HepG2 (cell line): ENCODE results near the gene CLCN4. TPM values are rescaled to one million over a fixed set of nuclear protein-coding genes. Genes with fewer than 3 reads are reported as not detected.

Source experiments
- ARID2 ChIP-seq: sonication (generic); formaldehyde crosslinking; IDR thresholded peaks from 2 replicates; pipeline ENCODE4 v1.8.1; 2022; ENCODE audit warnings: mild to moderate bottlenecking, missing genetic modification reagents, borderline replicate concordance
- CSRNP1 ChIP-seq: sonication (generic); formaldehyde crosslinking; IDR thresholded peaks from 2 replicates; pipeline ENCODE4 v1.8.1; 2023; ENCODE audit warnings: mild to moderate bottlenecking, missing genetic modification reagents
- EED ChIP-seq: sonication (generic); formaldehyde crosslinking; IDR thresholded peaks from 2 replicates; pipeline ENCODE4 v1.5.0; 2020; ENCODE audit warnings: mild to moderate bottlenecking, missing genetic modification reagents
- MAF1 ChIP-seq: sonication (generic); formaldehyde crosslinking; IDR thresholded peaks from 2 replicates; pipeline ENCODE4 v1.5.0; 2020; ENCODE audit warnings: missing genetic modification reagents, borderline replicate concordance
- NR2C2 ChIP-seq: sonication (generic); formaldehyde crosslinking; IDR thresholded peaks from 2 replicates; pipeline ENCODE4 v1.4.0; 2020; ENCODE audit warnings: missing genetic modification reagents, mild to moderate bottlenecking, moderate library complexity, borderline replicate concordance
- PCBP1 ChIP-seq: fragments of 200-400 bp; formaldehyde crosslinking; IDR thresholded peaks from 2 replicates; pipeline ENCODE4 v1.6.1; 2017; ENCODE audit warnings: mild to moderate bottlenecking, low read depth, low read length, borderline replicate concordance
- RNF2 ChIP-seq: fragments of 450-650 bp; conservative IDR thresholded peaks from 2 replicates; pipeline ENCODE4 v1.6.1; 2016; ENCODE audit warnings: low read depth
- SOX6 ChIP-seq, 2 experiments: fragments of 450-650 bp in 1 of 2; sonication (generic) in 1 of 2; formaldehyde crosslinking in 1 of 2; IDR thresholded peaks; 2 replicates each; pipeline versions ENCODE4 v1.4.0 to v1.6.1; 2017 to 2020; ENCODE audit warnings: antibody characterized with exemption in 1 of 2, mild to moderate bottlenecking in 1 of 2, missing genetic modification reagents in 1 of 2
- SPEN ChIP-seq: sonication (generic); formaldehyde crosslinking; IDR thresholded peaks from 2 replicates; pipeline ENCODE4 v1.5.1; 2020; ENCODE audit warnings: low read depth, mild to moderate bottlenecking, missing genetic modification reagents
- ZBTB1 ChIP-seq: sonication (generic); formaldehyde crosslinking; IDR thresholded peaks from 2 replicates; pipeline ENCODE4 v1.4.0; 2020; ENCODE audit warnings: missing genetic modification reagents, borderline replicate concordance
- ZNF253 ChIP-seq: sonication (generic); formaldehyde crosslinking; IDR thresholded peaks from 2 replicates; pipeline ENCODE4 v1.8.0; 2022; ENCODE audit warnings: mild to moderate bottlenecking, missing genetic modification reagents, borderline replicate concordance
- ZNF33A ChIP-seq: sonication (generic); formaldehyde crosslinking; IDR thresholded peaks from 2 replicates; pipeline ENCODE4 v1.5.1; 2020; ENCODE audit warnings: missing genetic modification reagents, mild to moderate bottlenecking, moderate library complexity, borderline replicate concordance
- ZNF556 ChIP-seq: sonication (generic); formaldehyde crosslinking; IDR thresholded peaks from 2 replicates; pipeline ENCODE4 v1.4.0; 2020; ENCODE audit warnings: mild to moderate bottlenecking, missing genetic modification reagents, borderline replicate concordance
- ZNF576 ChIP-seq: sonication (generic); formaldehyde crosslinking; IDR thresholded peaks from 2 replicates; pipeline ENCODE4 v1.4.0; 2020; ENCODE audit warnings: mild to moderate bottlenecking, missing genetic modification reagents
- ZNF777 ChIP-seq: sonication (generic); formaldehyde crosslinking; IDR thresholded peaks from 2 replicates; pipeline ENCODE4 v1.4.0; 2020; ENCODE audit warnings: missing genetic modification reagents
- ZNF891 ChIP-seq: sonication (generic); formaldehyde crosslinking; IDR thresholded peaks from 2 replicates; pipeline ENCODE4 v1.5.0; 2020; ENCODE audit warnings: mild to moderate bottlenecking, missing genetic modification reagents
- polyA plus RNA-seq, 8 experiments: library from polyadenylated mRNA; depleted of rRNA in 3 of 8; stranded (reverse) in 7 of 8; unstranded in 1 of 8; fragments of >200 nt; fragmentation: Illumina TruSeq in 4 of 8; extraction: Trizol in 4 of 8; gene quantifications; 2 replicates each; pipeline versions ENCODE4 v1.2.1 to v1.2.3, GENCODE V29; 2011 to 2016; ENCODE audit warnings: low read depth in 4 of 8, missing spikeins in 1 of 8, mixed read lengths in 1 of 8; ENCODE audit not compliant: insufficient read depth in 1 of 8
- total RNA-seq, 5 experiments: library from RNA; depleted of rRNA; stranded (reverse); fragments of >200 nt; fragmentation: Illumina TruSeq; extraction: Trizol; gene quantifications; 2 replicates each; pipeline ENCODE4 v1.2.3, GENCODE V29; 2016; ENCODE audit warnings: low read depth in 1 of 5
- TF ChIP-seq, protein P1 (sequence below): sonication (generic); formaldehyde crosslinking; IDR thresholded peaks from 2 replicates; pipeline ENCODE4 v1.5.1; 2020; ENCODE audit warnings: missing genetic modification reagents, mild to moderate bottlenecking, borderline replicate concordance
- TF ChIP-seq, protein P2 (sequence below): sonication (generic); formaldehyde crosslinking; IDR thresholded peaks from 2 replicates; pipeline ENCODE4 v1.9.0; 2021; ENCODE audit warnings: missing genetic modification reagents, mild to moderate bottlenecking, borderline replicate concordance
- TF ChIP-seq, protein P3 (sequence below): sonication (generic); formaldehyde crosslinking; IDR thresholded peaks from 2 replicates; pipeline ENCODE4 v1.5.1; 2020; ENCODE audit warnings: mild to moderate bottlenecking, missing genetic modification reagents, moderate library complexity
- TF ChIP-seq, protein P4 (sequence below): sonication (generic); formaldehyde crosslinking; IDR thresholded peaks from 2 replicates; pipeline ENCODE4 v1.5.0; 2020; ENCODE audit warnings: mild to moderate bottlenecking, missing genetic modification reagents

The CLCN4 gene
- total and polyA plus RNA-seq, 2 of the 13 experiments (the other 11 are each of a cell fraction or from before 2014, with no cell fraction given), result 1.8 to 2.5 TPM

GRCh38 chrX:10119399-10119990 lies 37.3 kb upstream of the CLCN4 start (continued):
- TF ChIP-seq CSRNP1 (CRISPR knock-in tag) (no peak), ZNF253 (no peak), ARID2 (CRISPR knock-in tag) (no peak), SOX6 (IDR thresholded peaks at IDR 0.05) (no peak), SOX6 (CRISPR knock-in tag; IDR thresholded peaks at IDR 0.05) (peak; percentile 56; the same call in 1 of the 2 replicates), ZNF576 (CRISPR knock-in tag) (no peak), ZNF556 (CRISPR knock-in tag) (no peak), PCBP1 (no peak), EED (CRISPR knock-in tag) (no peak), MAF1 (no peak), ZBTB1 (CRISPR knock-in tag) (no peak), RNF2 (no peak), SPEN (CRISPR knock-in tag) (no peak; the same call in 1 of the 2 replicates), ZNF891 (no peak), ZNF777 (CRISPR knock-in tag) (no peak), NR2C2 (CRISPR knock-in tag) (no peak), ZNF33A (no peak)
- TF ChIP-seq, protein P1, sequence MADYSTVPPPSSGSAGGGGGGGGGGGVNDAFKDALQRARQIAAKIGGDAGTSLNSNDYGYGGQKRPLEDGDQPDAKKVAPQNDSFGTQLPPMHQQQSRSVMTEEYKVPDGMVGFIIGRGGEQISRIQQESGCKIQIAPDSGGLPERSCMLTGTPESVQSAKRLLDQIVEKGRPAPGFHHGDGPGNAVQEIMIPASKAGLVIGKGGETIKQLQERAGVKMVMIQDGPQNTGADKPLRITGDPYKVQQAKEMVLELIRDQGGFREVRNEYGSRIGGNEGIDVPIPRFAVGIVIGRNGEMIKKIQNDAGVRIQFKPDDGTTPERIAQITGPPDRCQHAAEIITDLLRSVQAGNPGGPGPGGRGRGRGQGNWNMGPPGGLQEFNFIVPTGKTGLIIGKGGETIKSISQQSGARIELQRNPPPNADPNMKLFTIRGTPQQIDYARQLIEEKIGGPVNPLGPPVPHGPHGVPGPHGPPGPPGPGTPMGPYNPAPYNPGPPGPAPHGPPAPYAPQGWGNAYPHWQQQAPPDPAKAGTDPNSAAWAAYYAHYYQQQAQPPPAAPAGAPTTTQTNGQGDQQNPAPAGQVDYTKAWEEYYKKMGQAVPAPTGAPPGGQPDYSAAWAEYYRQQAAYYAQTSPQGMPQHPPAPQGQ (CRISPR knock-in tag), result no peak
- TF ChIP-seq, protein P2, sequence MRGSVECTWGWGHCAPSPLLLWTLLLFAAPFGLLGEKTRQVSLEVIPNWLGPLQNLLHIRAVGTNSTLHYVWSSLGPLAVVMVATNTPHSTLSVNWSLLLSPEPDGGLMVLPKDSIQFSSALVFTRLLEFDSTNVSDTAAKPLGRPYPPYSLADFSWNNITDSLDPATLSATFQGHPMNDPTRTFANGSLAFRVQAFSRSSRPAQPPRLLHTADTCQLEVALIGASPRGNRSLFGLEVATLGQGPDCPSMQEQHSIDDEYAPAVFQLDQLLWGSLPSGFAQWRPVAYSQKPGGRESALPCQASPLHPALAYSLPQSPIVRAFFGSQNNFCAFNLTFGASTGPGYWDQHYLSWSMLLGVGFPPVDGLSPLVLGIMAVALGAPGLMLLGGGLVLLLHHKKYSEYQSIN (CRISPR knock-in tag), result no peak
- TF ChIP-seq, protein P3, sequence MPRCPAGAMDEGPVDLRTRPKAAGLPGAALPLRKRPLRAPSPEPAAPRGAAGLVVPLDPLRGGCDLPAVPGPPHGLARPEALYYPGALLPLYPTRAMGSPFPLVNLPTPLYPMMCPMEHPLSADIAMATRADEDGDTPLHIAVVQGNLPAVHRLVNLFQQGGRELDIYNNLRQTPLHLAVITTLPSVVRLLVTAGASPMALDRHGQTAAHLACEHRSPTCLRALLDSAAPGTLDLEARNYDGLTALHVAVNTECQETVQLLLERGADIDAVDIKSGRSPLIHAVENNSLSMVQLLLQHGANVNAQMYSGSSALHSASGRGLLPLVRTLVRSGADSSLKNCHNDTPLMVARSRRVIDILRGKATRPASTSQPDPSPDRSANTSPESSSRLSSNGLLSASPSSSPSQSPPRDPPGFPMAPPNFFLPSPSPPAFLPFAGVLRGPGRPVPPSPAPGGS (CRISPR knock-in tag), result no peak
- TF ChIP-seq, protein P4, sequence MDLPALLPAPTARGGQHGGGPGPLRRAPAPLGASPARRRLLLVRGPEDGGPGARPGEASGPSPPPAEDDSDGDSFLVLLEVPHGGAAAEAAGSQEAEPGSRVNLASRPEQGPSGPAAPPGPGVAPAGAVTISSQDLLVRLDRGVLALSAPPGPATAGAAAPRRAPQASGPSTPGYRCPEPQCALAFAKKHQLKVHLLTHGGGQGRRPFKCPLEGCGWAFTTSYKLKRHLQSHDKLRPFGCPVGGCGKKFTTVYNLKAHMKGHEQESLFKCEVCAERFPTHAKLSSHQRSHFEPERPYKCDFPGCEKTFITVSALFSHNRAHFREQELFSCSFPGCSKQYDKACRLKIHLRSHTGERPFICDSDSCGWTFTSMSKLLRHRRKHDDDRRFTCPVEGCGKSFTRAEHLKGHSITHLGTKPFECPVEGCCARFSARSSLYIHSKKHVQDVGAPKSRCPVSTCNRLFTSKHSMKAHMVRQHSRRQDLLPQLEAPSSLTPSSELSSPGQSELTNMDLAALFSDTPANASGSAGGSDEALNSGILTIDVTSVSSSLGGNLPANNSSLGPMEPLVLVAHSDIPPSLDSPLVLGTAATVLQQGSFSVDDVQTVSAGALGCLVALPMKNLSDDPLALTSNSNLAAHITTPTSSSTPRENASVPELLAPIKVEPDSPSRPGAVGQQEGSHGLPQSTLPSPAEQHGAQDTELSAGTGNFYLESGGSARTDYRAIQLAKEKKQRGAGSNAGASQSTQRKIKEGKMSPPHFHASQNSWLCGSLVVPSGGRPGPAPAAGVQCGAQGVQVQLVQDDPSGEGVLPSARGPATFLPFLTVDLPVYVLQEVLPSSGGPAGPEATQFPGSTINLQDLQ (CRISPR knock-in tag), result no peak
